HG02642 (cell line): ENCODE results near the gene CHRNB2.

ENCODE experiments used
- ATAC-seq: cut with Tn5 transposase; IDR thresholded peaks from one replicate; pipeline ENCODE4 v1.9.1; 2021; ENCODE audit warnings: mild to moderate bottlenecking; ENCODE audit not compliant: unreplicated experiment, poor library complexity

CHRNB2 gene

GRCh38 chr1:154608397-154609270 lies 41.1 kb downstream of the CHRNB2 start:
- peak; percentile 10 for ATAC-seq

GRCh38 chr1:154609398-154610380 lies 42.1 kb downstream of the CHRNB2 start:
- ATAC-seq, result no peak

DNA sequence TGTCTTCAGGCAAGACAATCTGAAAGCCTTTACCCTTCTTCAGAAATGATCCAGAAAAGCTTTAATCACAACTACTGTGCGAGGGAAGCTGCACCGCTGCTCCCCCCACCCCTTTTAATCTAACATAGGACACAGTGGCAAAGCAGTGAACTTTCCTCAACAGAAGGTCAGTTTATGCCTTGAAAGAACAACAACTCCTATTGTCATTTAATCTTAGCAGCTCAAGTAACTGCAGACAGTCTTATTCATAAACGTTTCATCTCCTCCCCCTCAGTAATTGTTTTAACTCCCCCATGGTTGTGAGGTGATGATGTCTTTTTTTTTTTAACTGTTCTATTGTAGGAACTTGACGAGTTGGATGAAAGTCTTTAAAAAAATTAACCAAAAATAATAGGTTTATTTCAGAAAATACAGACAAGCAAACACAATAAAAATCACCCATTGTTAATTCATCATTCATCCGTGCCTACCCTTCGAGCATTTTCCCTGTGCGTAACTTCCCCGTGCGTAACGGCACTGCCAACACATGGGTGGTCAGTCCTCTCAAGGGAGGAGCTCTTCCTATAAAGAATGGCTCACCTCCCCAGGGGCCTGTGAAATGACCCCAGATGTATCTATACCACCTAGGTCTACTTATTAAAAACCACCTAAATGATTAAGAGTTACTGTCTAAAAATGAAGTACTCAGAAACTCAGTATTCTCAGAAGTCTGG lies 43.7 kb downstream of the CHRNB2 start:
- no peak for ATAC-seq

- ATAC-seq, result no peak
Observed at GRCh38 chr1:154614247-154614646, 46.7 kb downstream of the CHRNB2 start.

GRCh38 chr1:154614901-154615300 lies 47.3 kb downstream of the CHRNB2 start:
- no peak for ATAC-seq

DNA sequence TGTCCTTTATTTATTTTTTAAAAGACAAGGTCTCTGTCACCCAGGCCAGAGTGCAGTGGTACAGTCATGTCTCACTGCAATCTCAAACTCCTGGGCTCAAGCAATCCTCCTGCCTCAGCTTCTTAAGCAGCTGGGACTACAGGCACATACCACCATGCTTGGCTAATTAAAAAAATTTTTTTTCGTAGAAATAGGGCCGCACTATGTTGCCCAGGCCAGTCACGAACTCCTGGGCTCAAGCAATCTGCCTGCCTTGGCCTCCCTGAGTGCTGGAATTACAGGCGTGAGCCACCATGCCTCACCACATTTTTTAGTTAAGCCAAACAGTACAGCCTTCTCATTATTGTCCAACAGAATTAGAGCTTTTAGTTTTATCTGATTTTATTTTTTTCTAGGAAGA lies 47.8 kb downstream of the CHRNB2 start:
- ATAC-seq, result no peak

- ATAC-seq, result no peak
Observed at GRCh38 chr1:154616659-154617345, 49.2 kb downstream of the CHRNB2 start.

- no peak for ATAC-seq
Observed at GRCh38 chr1:154619181-154619948, 51.8 kb downstream of the CHRNB2 start.

GRCh38 chr1:154620751-154621150 lies 53.2 kb downstream of the CHRNB2 start:
- ATAC-seq, result no peak

GRCh38 chr1:154621875-154622274 lies 54.3 kb downstream of the CHRNB2 start:
- no peak for ATAC-seq

GRCh38 chr1:154622503-154623039 lies 55.0 kb downstream of the CHRNB2 start:
- no peak for ATAC-seq

DNA sequence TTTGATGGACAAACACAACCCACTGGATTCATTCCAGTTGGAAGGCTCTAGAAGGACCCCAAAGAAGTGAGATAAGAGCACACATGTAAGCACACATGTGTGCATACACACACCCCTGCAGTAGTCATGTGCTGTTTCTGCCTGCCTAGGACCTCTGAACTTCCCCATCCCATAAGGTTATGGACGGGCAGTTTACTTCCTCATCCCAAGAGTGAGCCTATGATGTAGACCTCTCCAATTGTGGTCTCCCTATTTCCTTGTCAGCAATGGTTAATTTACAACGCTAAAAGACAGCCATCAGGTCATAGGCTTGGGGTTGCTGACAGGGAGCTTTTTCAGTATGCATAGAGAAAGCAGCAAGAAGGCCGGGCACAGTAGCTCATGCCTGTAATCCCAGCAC lies 55.8 kb downstream of the CHRNB2 start:
- no peak for ATAC-seq

GRCh38 chr1:154624746-154625643 lies 57.4 kb downstream of the CHRNB2 start:
- no peak for ATAC-seq

DNA sequence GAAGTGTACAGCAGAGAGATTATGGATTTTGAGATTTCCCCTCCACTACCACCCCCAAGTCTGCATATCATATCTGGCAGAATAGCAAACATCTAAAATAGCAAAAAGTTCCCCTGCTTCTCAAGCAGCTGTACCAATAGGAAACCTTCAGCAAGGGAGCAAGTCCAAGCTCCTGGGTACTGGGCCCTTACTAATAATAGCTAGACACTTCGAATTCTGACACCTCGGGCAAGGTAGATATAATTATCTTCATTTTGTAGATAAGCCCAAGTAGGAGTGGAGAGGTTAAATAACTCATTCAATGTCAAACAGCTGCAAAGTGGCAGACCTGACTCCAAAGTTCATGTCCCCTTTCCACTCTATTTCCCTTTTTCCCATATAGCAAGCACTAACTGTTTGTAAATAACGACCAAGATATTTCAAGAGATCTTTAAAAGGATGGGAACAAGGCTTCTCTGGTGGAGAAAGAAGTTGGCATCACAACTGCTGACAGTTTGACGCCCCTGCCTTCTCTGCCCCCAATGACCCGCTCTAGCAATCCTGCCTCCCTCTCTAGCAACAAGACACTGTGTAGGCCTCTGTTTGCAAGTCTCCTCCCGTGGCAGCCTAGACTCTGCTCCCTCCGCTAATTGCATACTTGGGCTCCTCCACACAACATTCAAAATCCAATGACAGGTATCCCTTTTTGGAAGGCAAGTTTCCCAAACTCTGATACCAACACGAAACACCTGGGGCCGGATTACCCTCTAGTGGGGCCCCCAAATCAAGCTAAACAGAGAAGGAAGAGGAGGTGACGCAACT lies 59.1 kb downstream of the CHRNB2 start:
- no peak for ATAC-seq

GRCh38 chr1:154627257-154628120 lies 59.9 kb downstream of the CHRNB2 start:
- ATAC-seq, result peak; percentile 62

- no peak for ATAC-seq
Observed at GRCh38 chr1:154628121-154628405, 60.5 kb downstream of the CHRNB2 start.
